GM12892 (cell line): ENCODE data around the gene BARHL1.

Experiments used
- POLR2A ChIP-seq: IDR thresholded peaks from 2 replicates; pipeline ENCODE4 v1.6.1; 2011; ENCODE audit warnings: low read depth, low read length, control low read depth
- POLR2AphosphoS5 ChIP-seq: IDR thresholded peaks from 2 replicates; pipeline ENCODE4 v1.6.1; 2011; ENCODE audit warnings: low read depth, low read length, control low read depth
- TAF1 ChIP-seq: IDR thresholded peaks from 2 replicates; pipeline ENCODE4 v1.6.1; 2011; ENCODE audit warnings: low read depth, mild to moderate bottlenecking, control low read depth, low read length, borderline replicate concordance

DNA sequence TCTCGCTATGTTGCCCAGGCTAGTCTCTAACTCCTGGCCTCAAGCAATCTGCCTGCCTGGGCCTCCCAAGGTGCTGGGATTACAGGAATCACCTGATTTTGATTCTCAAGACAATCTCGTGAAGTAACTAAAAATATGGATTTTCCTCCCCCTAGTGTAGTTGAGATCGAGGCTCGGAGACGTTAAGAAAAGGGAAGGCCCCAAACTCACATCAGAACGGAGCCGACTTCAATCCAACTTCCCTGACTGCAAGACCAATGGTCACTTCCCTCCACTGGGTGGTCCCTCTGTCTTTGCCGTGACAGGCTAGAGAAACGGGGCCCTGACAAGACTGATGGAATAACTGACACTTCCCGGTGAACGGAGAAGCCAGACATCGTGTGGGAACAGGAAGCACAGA lies 28.3 kb downstream of the BARHL1 start:
- TF ChIP-seq POLR2A (no peak), TAF1 (no peak), POLR2AphosphoS5 (no peak)
